ENCODE results near the gene CDKN2B-AS1.

GRCh38 chr9:22073349-22073748 lies 78.8 kb downstream of the CDKN2B-AS1 start:
- TF ChIP-seq, protein P1, sequence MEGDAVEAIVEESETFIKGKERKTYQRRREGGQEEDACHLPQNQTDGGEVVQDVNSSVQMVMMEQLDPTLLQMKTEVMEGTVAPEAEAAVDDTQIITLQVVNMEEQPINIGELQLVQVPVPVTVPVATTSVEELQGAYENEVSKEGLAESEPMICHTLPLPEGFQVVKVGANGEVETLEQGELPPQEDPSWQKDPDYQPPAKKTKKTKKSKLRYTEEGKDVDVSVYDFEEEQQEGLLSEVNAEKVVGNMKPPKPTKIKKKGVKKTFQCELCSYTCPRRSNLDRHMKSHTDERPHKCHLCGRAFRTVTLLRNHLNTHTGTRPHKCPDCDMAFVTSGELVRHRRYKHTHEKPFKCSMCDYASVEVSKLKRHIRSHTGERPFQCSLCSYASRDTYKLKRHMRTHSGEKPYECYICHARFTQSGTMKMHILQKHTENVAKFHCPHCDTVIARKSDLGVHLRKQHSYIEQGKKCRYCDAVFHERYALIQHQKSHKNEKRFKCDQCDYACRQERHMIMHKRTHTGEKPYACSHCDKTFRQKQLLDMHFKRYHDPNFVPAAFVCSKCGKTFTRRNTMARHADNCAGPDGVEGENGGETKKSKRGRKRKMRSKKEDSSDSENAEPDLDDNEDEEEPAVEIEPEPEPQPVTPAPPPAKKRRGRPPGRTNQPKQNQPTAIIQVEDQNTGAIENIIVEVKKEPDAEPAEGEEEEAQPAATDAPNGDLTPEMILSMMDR (optimal IDR thresholded peaks at IDR 0.05 in 1 of 3, IDR thresholded peaks at IDR 0.05 in 1 of 3, conservative IDR thresholded peaks at IDR 0.05 in 1 of 3; ENCODE audit: extremely low read depth in 1 of 3, insufficient read depth in 2 of 3, low read length in 3 of 3), result no peak
- TF ChIP-seq EZH2 (IDR thresholded peaks at IDR 0.05; ENCODE audit: low read length), result no peak

All from keratinocyte (primary cell).